HCT116 (cell line): ENCODE measurements around the gene DCTN1. TPM values are rescaled to one million over a fixed set of nuclear protein-coding genes. Genes with fewer than 3 reads are reported as not detected.

Source experiments
- ATAC-seq: fragments of 200-7000 bp; cut with Tn5 transposase; 2 replicates; pipeline ENCODE4 v1.9.1; 2020; ENCODE audit warnings: mild to moderate bottlenecking, moderate library complexity
- BruUV-seq: library from RNA; stranded (reverse); fragments of 400-500 nt; replicated peaks from 2 replicates; lab custom pipeline; 2021; lab: Mats Ljungman, UMichigan
- CTCF ChIA-PET: fragments of 300-600 bp; sonication (Branson Sonifier 250); formaldehyde crosslinking; loops from one replicate; lab custom pipeline; 2021; ENCODE audit warnings: antibody characterized with exemption; lab: Charles Lee
- POLR2A ChIA-PET: fragments of 300-600, 350-600 bp; sonication (Branson Sonifier 250); formaldehyde crosslinking; loops from one replicate; lab custom pipeline; 2021; ENCODE audit warnings: antibody characterized with exemption; lab: Charles Lee
- RAD21 ChIA-PET, 2 experiments: fragments of 300-600 bp; sonication (Branson Sonifier 250); formaldehyde crosslinking; loops; one replicate each; lab custom pipeline; 2023; ENCODE audit warnings: low total read pairs in 2 of 2; ENCODE audit not compliant: uncharacterized antibody in 2 of 2, unreplicated experiment in 2 of 2, low non-redundant PET in 1 of 2; lab: Charles Lee
- DNase-seq: peaks from one replicate; pipeline ENCODE4 v3.0.0-alpha.2; 2010; ENCODE audit warnings: low read depth, low spot score
- H2AFZ ChIP-seq: fragments of 200-600 bp; shearing (Covaris generic), sonication (generic); 2 replicates; pipeline ENCODE4 v1.6.1; 2017; ENCODE audit warnings: low read depth, mixed run types, mixed read lengths, antibody characterized with exemption, low read length; ENCODE audit not compliant: poor library complexity, severe bottlenecking
- H3K27ac ChIP-seq: 2 replicates; pipeline ENCODE4 v1.5.1; 2012; ENCODE audit warnings: low read depth, low read length
- H3K27me3 ChIP-seq: fragments of 200-600 bp; sonication (generic); 2 replicates; pipeline ENCODE4 v1.6.1; 2016; ENCODE audit warnings: mixed run types, low read length, mixed read lengths; ENCODE audit not compliant: insufficient read depth
- H3K36me3 ChIP-seq, 2 experiments: fragments of 200-500 bp in 1 of 2; fragments of 200-600 bp in 1 of 2; sonication (Bioruptor generic) in 1 of 2; sonication (generic) in 1 of 2; 2 replicates each; pipeline versions ENCODE4 v1.5.1 to v1.6.1; 2014 to 2016; ENCODE audit warnings: low read length in 2 of 2, inconsistent platforms in 1 of 2, mixed read lengths in 1 of 2, mixed run types in 1 of 2; ENCODE audit not compliant: insufficient read depth in 2 of 2, control insufficient read depth in 1 of 2
- H3K4me1 ChIP-seq, 2 experiments: fragments of 200-600 bp in 1 of 2; sonication (generic) in 1 of 2; 2 replicates each; pipeline versions ENCODE4 v1.5.1 to v1.6.1; 2012 to 2017; ENCODE audit warnings: low read length in 2 of 2, inconsistent platforms in 1 of 2, mild to moderate bottlenecking in 1 of 2, mixed read lengths in 1 of 2, mixed run types in 1 of 2, moderate library complexity in 1 of 2; ENCODE audit not compliant: insufficient read depth in 2 of 2, control insufficient read depth in 1 of 2
- H3K4me2 ChIP-seq: fragments of 200-600 bp; sonication (generic); 2 replicates; pipeline ENCODE4 v1.6.1; 2017; ENCODE audit warnings: mixed run types, low read length, mixed read lengths
- H3K4me3 ChIP-seq, 2 experiments: fragments of 200-600 bp in 1 of 2; sonication (generic) in 1 of 2; replicated peaks in 1 of 2; 2 replicates each; pipeline ENCODE4 v1.5.1; 2011 to 2016; ENCODE audit warnings: low read length in 2 of 2, control low read depth in 1 of 2, low read depth in 1 of 2, mild to moderate bottlenecking in 1 of 2, mixed read lengths in 1 of 2, mixed run types in 1 of 2
- H3K79me2 ChIP-seq: fragments of 200-600 bp; sonication (generic); 2 replicates; pipeline ENCODE4 v1.6.1; 2017; ENCODE audit warnings: mild to moderate bottlenecking, mixed run types, low read length, moderate library complexity, mixed read lengths; ENCODE audit not compliant: insufficient read depth
- H3K9ac ChIP-seq: fragments of 200-600 bp; sonication (generic); 2 replicates; pipeline ENCODE4 v1.6.1; 2016; ENCODE audit warnings: low read length, mixed read lengths
- H3K9me2 ChIP-seq: fragments of 200-600 bp; sonication (generic), shearing (Covaris generic); 2 replicates; pipeline ENCODE4 v1.6.1; 2017; ENCODE audit warnings: mixed run types, mild to moderate bottlenecking, moderate library complexity; ENCODE audit not compliant: insufficient read depth
- H3K9me3 ChIP-seq, 2 experiments: fragments of 200-500 bp in 1 of 2; fragments of 200-600 bp in 1 of 2; sonication (Bioruptor generic) in 1 of 2; sonication (generic) in 1 of 2; 2 replicates each; pipeline ENCODE4 v1.6.1; 2014 to 2017; ENCODE audit warnings: low read length in 2 of 2, mixed read lengths in 2 of 2, inconsistent platforms in 1 of 2, low read depth in 1 of 2, mild to moderate bottlenecking in 1 of 2, mixed run types in 1 of 2, moderate library complexity in 1 of 2; ENCODE audit not compliant: control insufficient read depth in 1 of 2, insufficient read depth in 1 of 2
- H4K20me1 ChIP-seq: fragments of 200-600 bp; sonication (generic), shearing (Covaris generic); 2 replicates; pipeline ENCODE4 v1.6.1; 2017; ENCODE audit warnings: mixed run types, mild to moderate bottlenecking, moderate library complexity; ENCODE audit not compliant: insufficient read depth
- ELF1 ChIP-seq: IDR thresholded peaks from 2 replicates; pipeline ENCODE4 v1.6.1; 2012; ENCODE audit warnings: low read depth, borderline replicate concordance
- EZH2phosphoT487 ChIP-seq: fragments of 200-600 bp; IDR thresholded peaks from 2 replicates; pipeline ENCODE4 v1.6.1; 2018; ENCODE audit warnings: antibody characterized with exemption, borderline replicate concordance
- FOSL1 ChIP-seq: IDR thresholded peaks from 2 replicates; pipeline ENCODE4 v1.6.1; 2012; ENCODE audit warnings: low read depth
- MAX ChIP-seq: IDR thresholded peaks from 2 replicates; pipeline ENCODE4 v1.6.1; 2012
- POLR2A ChIP-seq: IDR thresholded peaks from 2 replicates; pipeline ENCODE4 v1.7.0; 2011; ENCODE audit warnings: borderline replicate concordance; ENCODE audit not compliant: insufficient read depth, insufficient read length; ENCODE audit errors: extremely low read depth
- POLR2AphosphoS5 ChIP-seq: IDR thresholded peaks from 2 replicates; pipeline ENCODE4 v1.6.1; 2011; ENCODE audit warnings: mild to moderate bottlenecking, low read depth, low read length, moderate library complexity
- SRF ChIP-seq: IDR thresholded peaks from 2 replicates; pipeline ENCODE4 v1.6.1; 2012; ENCODE audit warnings: low read depth
- YY1 ChIP-seq: IDR thresholded peaks from 2 replicates; pipeline ENCODE4 v1.6.1; 2011; ENCODE audit warnings: low read length, low read depth, moderate library complexity, mild to moderate bottlenecking; ENCODE audit not compliant: insufficient replicate concordance; ENCODE audit errors: extremely low read depth
- intact Hi-C: fragments of 100-400 bp; cut with micrococcal nuclease; formaldehyde crosslinking; loops from 2 replicates; pipeline ENCODE4 v1.10.0; 2022
- total RNA-seq: library from RNA; stranded (reverse); gene quantifications from one replicate; pipeline ENCODE4 v1.2.1, GENCODE V29; 2021; ENCODE audit not compliant: unreplicated experiment
- TF ChIP-seq, protein P1 (sequence below): IDR thresholded peaks from 2 replicates; pipeline ENCODE4 v1.6.1; 2012

DCTN1 gene
- total RNA-seq, 1 experiment from 2014 or later: 129 TPM

GRCh38 chr2:74413001-74413698, 33.0 kb upstream of the DCTN1 start:
- Histone ChIP-seq H4K20me1 (no peaks in the 10 kb centered on the region), H3K4me2 (no peak overlapping the region), H3K36me3 (no peaks in the 10 kb centered on the region), H3K9ac (no peak overlapping the region), H3K27me3 (no peaks in the 10 kb centered on the region), H3K79me2 (no peaks in the 10 kb centered on the region), H3K9me3 (no peaks in the 10 kb centered on the region), H3K4me1 (no peaks in the 10 kb centered on the region), H3K9me2 (no peaks in the 10 kb centered on the region), H3K4me3 (no peak overlapping the region), H2AFZ (no peak overlapping the region), H3K27ac (no peak overlapping the region)
- DNase-seq (no peak), ATAC-seq (no peak)
- POLR2A ChIA-PET: no interaction called here
- no TSS peak for BruUV-seq
- TF ChIP-seq POLR2A (no peak), POLR2AphosphoS5 (no peak), FOSL1 (no peak), EZH2phosphoT487 (no peak), ELF1 (no peak), MAX (no peak), YY1 (no peak)
- TF ChIP-seq, protein P1, sequence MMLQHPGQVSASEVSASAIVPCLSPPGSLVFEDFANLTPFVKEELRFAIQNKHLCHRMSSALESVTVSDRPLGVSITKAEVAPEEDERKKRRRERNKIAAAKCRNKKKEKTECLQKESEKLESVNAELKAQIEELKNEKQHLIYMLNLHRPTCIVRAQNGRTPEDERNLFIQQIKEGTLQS: no peak
- RAD21 ChIA-PET: no interaction called here
- intact Hi-C loops: no loop called here
- CTCF ChIA-PET: interaction anchor here (0.7 kb wide), 1 partner anchor 21 kb away, joined by 3 read pairs; no protein-coding TSS in a partner anchor

DNA sequence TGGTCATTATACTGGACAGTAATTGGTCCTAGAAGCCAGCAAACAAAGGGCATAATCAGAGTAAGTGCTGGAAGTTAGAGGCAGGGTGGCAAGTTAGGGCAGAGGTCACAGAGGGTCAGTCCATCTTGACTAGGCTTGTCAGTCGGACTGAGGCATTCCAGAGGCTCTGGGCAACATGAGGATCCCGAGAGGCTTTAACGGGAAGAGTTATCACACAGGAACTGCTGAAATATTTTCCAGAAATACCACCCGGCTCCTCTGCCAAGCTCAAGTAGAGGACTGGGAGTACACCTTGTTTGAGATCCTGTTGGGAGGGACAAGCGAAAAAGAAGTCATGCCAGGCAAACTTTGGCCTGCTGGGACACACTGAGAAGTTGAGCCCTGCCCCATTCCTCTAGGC, 27.6 kb upstream of the DCTN1 start:
- no peaks in the 10 kb centered on the region for H3K9me3 ChIP-seq
- ATAC-seq (no peak), DNase-seq (no peak)
- ChIA-PET RAD21 (no interaction called here), CTCF (no interaction called here), POLR2A (no interaction called here)
- no peaks in the 10 kb centered on the region for H3K79me2 ChIP-seq
- H4K20me1 ChIP-seq: no peaks in the 10 kb centered on the region
- H3K9ac ChIP-seq: no peak overlapping the region
- no peak overlapping the region for H3K27ac ChIP-seq
- H2AFZ ChIP-seq: no peak overlapping the region
- H3K4me2 ChIP-seq: no peak overlapping the region
- H3K4me1 ChIP-seq: peaks cover 0 to 11% of the 10 kb centered on the region in 2 experiments; a peak in 2 of 4 replicates
- no peaks in the 10 kb centered on the region for H3K9me2 ChIP-seq
- H3K4me3 ChIP-seq: no peak overlapping the region
- intact Hi-C loops: no loop called here
- BruUV-seq: no TSS peak
- no peaks in the 10 kb centered on the region for H3K27me3 ChIP-seq
- no peak for TF ChIP-seq SRF
- no peak for TF ChIP-seq ELF1
- TF ChIP-seq, all 23 proteins: peak for 0
- no peaks in the 10 kb centered on the region for H3K36me3 ChIP-seq
